ENCODE data around the gene HNRNPH1.

Gene HNRNPH1

GRCh38 chr5:179623906-179624741 is 653 bp upstream of the HNRNPH1 start:
- in situ Hi-C loops (cut with MboI; ENCODE audit: low sequenced_read_pairs): no loop called here

GRCh38 chr5:179621551-179622214 is 1.8 kb downstream of the HNRNPH1 start:
- in situ Hi-C loops (cut with MboI; ENCODE audit: low sequenced_read_pairs): no loop called here

- in situ Hi-C loops (cut with MboI; ENCODE audit: low sequenced_read_pairs): no loop called here
Observed at GRCh38 chr5:179620703-179621350, 2.6 kb downstream of the HNRNPH1 start.

- in situ Hi-C loops (cut with MboI; ENCODE audit: low sequenced_read_pairs): no loop called here
Observed at GRCh38 chr5:179620293-179620692, 3.2 kb downstream of the HNRNPH1 start.

GRCh38 chr5:179619776-179620175 is 3.7 kb downstream of the HNRNPH1 start:
- in situ Hi-C loops (cut with MboI; ENCODE audit: low sequenced_read_pairs): no loop called here

- in situ Hi-C loops (cut with MboI; ENCODE audit: low sequenced_read_pairs): no loop called here
Observed at GRCh38 chr5:179618923-179619554, 4.4 kb downstream of the HNRNPH1 start.

- in situ Hi-C loops (cut with MboI; ENCODE audit: low sequenced_read_pairs): no loop called here
Observed at GRCh38 chr5:179617930-179618329, 5.5 kb downstream of the HNRNPH1 start.

GRCh38 chr5:179616002-179616594 is 7.4 kb downstream of the HNRNPH1 start:
- in situ Hi-C loops (cut with MboI; ENCODE audit: low sequenced_read_pairs): no loop called here

- in situ Hi-C loops (cut with MboI; ENCODE audit: low sequenced_read_pairs): no loop called here
Observed at GRCh38 chr5:179615203-179615602, 8.3 kb downstream of the HNRNPH1 start.

GRCh38 chr5:179614745-179615144 is 8.7 kb downstream of the HNRNPH1 start:
- in situ Hi-C loops (cut with MboI; ENCODE audit: low sequenced_read_pairs): no loop called here

GRCh38 chr5:179613460-179614071 is 9.9 kb downstream of the HNRNPH1 start:
- in situ Hi-C loops (cut with MboI; ENCODE audit: low sequenced_read_pairs): no loop called here

- in situ Hi-C loops (cut with MboI; ENCODE audit: low sequenced_read_pairs): no loop called here
Observed at GRCh38 chr5:179612577-179613459, 10.7 kb downstream of the HNRNPH1 start.

- in situ Hi-C loops (cut with MboI; ENCODE audit: low sequenced_read_pairs): no loop called here
Observed at GRCh38 chr5:179610903-179611265, 12.6 kb downstream of the HNRNPH1 start.

GRCh38 chr5:179610109-179610902 is 13.2 kb downstream of the HNRNPH1 start:
- in situ Hi-C loops (cut with MboI; ENCODE audit: low sequenced_read_pairs): no loop called here

GRCh38 chr5:179609834-179610108 is 13.7 kb downstream of the HNRNPH1 start:
- in situ Hi-C loops (cut with MboI; ENCODE audit: low sequenced_read_pairs): loop anchor here (10.0 kb wide), 1 partner anchor 55 kb away; no protein-coding TSS in a partner anchor

GRCh38 chr5:179608131-179608581 is 15.3 kb downstream of the HNRNPH1 start:
- in situ Hi-C loops (cut with MboI; ENCODE audit: low sequenced_read_pairs): loop anchor here (10.0 kb wide), 1 partner anchor 57 kb away; no protein-coding TSS in a partner anchor

GRCh38 chr5:179607160-179607931 is 16.1 kb downstream of the HNRNPH1 start:
- in situ Hi-C loops (cut with MboI; ENCODE audit: low sequenced_read_pairs): loop anchor here (10.0 kb wide), 1 partner anchor 57 kb away; no protein-coding TSS in a partner anchor

- in situ Hi-C loops (cut with MboI; ENCODE audit: low sequenced_read_pairs): loop anchor here (10.0 kb wide), 1 partner anchor 58 kb away; no protein-coding TSS in a partner anchor
Observed at GRCh38 chr5:179606910-179607159, 16.6 kb downstream of the HNRNPH1 start.
